T-helper 1 cell treated with Interleukin-12 subunit alpha and Interleukin-12 subunit beta and Interleukin-4 antibody, amounts not matched to agents 30 ng/mL and 1 ng/mL, for 36 hours (primary cell): ENCODE data around the gene KIF2A. TPM values are rescaled to one million over a fixed set of nuclear protein-coding genes. Genes with fewer than 3 reads are reported as not detected.

Experiments
- intact Hi-C: fragments of 100-400 bp; cut with micrococcal nuclease; formaldehyde crosslinking; loops from one replicate; pipeline ENCODE4 v1.15.1; 2024
- total RNA-seq: library from RNA; stranded (reverse); gene quantifications from 2 replicates; pipeline ENCODE4 v1.2.3, GENCODE V29; 2022

The KIF2A gene
- total RNA-seq, 1 donor from 2014 or later, result 176 TPM

- intact Hi-C loops, result no loop called here
These were observed 67.4 kb downstream of the KIF2A start for GRCh38 chr5:62373382-62373781.

GRCh38 chr5:62374090-62374489 lies 68.1 kb downstream of the KIF2A start:
- intact Hi-C loops, result loop anchor here (2.0 kb wide), 1 partner anchor 17 kb away; no protein-coding TSS in a partner anchor

- intact Hi-C loops, result loop anchor here (2.0 kb wide), 2 partner anchors 13 to 15 kb away; no protein-coding TSS in a partner anchor
These were observed 69.6 kb downstream of the KIF2A start for GRCh38 chr5:62375627-62376026.

- intact Hi-C loops, result loop anchor here (2.0 kb wide), 1 partner anchor 13 kb away; no protein-coding TSS in a partner anchor
These were observed 70.1 kb downstream of the KIF2A start for GRCh38 chr5:62376064-62376463.

GRCh38 chr5:62385131-62385530 lies 79.1 kb downstream of the KIF2A start:
- intact Hi-C loops, result no loop called here

- intact Hi-C loops, result no loop called here
These were observed 79.9 kb downstream of the KIF2A start for GRCh38 chr5:62385816-62386400.

- intact Hi-C loops, result loop anchor here (1.0 kb wide), 1 partner anchor 9 kb away; no protein-coding TSS in a partner anchor
These were observed 80.8 kb downstream of the KIF2A start for GRCh38 chr5:62386824-62387223.

GRCh38 chr5:62395210-62395950 lies 89.4 kb downstream of the KIF2A start:
- intact Hi-C loops, result no loop called here

- intact Hi-C loops, result loop anchor here (1.0 to 2.0 kb wide), 10 partner anchors 9 to 1458 kb away; partner anchors contain the start of genes ERCC8, IPO11, KIF2A and LRRC70
These were observed 97.6 kb downstream of the KIF2A start, which contains the start of gene DIMT1 for GRCh38 chr5:62403411-62404250. Gene DIMT1 (minus strand): TSS chr5:62403905. CDS start chr5:62403772, 133 bp downstream.

GRCh38 chr5:62412549-62413329 lies 106.7 kb downstream of the KIF2A start, which contains the start of gene IPO11:
Gene IPO11 (plus strand): TSS chr5:62412763. CDS start chr5:62437280, 24,517 bp downstream.
- intact Hi-C loops, result loop anchor here (1.0 to 5.0 kb wide), 7 partner anchors 8 to 1715 kb away; partner anchors contain the start of genes ERCC8, LRRC70, NDUFAF2 and ZSWIM6

- intact Hi-C loops, result loop anchor here (5.0 kb wide), 1 partner anchor 1716 kb away; no protein-coding TSS in a partner anchor
These were observed 107.7 kb downstream of the KIF2A start for GRCh38 chr5:62413711-62414110.

GRCh38 chr5:62418462-62419076 lies 112.6 kb downstream of the KIF2A start:
- intact Hi-C loops, result no loop called here

GRCh38 chr5:62419609-62420008 lies 113.6 kb downstream of the KIF2A start:
- intact Hi-C loops, result no loop called here

- intact Hi-C loops, result no loop called here
These were observed 115.4 kb downstream of the KIF2A start for GRCh38 chr5:62421414-62421813.

- intact Hi-C loops, result no loop called here
These were observed 118.8 kb downstream of the KIF2A start for GRCh38 chr5:62424763-62425162.

- intact Hi-C loops, result no loop called here
These were observed 126.0 kb downstream of the KIF2A start for GRCh38 chr5:62431735-62432620.

GRCh38 chr5:62432621-62433064 lies 126.6 kb downstream of the KIF2A start:
- intact Hi-C loops, result no loop called here
